ENCODE measurements around the gene GDF2.

Gene GDF2

DNA sequence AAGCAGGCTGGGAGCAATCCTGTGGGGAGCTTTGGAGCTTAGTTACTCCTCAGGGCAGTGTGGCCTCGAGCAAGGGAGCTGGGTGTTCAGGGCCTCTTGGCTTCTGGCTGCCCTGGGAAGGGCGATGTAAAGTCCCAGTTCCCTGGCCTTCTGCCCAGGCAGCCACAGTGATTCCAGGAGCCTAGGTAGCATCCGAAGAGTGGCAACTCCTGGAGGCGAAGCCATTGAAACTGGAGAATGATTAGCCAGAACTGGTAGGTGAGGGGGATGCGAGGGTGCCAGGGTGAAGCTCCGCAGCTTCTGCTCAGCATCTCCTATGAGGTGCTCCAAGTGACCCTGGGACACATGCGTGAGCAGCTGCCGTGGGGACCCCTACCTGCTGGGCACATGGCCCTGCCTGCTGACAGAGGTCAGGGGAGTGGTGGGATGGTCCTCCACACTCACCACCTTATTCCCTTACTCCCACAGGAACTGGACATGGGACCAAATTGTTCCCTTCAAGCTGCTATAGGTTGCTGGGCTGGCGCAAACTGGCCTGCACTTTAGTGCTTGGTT lies 7.8 kb upstream of the GDF2 start:
- no peak for DNase-seq

DNA sequence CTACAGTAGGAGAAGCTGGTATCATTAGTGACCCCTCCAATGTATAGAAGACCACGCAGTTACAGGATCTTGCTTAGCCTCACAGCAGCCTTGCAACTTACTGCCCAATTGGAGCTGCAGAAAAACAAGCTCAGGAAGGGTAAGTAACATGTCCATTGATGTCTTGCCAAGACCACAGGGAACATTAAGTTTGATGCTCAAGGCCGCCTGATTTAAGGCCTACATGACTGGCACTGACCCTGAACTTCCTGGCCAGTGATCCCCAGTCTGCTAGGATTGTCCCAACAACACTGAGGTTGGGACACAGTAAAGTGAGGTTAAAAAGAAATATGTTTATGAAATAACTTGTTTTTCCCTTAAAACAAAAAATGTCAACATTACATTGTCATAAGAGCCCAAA lies 6.8 kb upstream of the GDF2 start:
- no peak for DNase-seq

DNA sequence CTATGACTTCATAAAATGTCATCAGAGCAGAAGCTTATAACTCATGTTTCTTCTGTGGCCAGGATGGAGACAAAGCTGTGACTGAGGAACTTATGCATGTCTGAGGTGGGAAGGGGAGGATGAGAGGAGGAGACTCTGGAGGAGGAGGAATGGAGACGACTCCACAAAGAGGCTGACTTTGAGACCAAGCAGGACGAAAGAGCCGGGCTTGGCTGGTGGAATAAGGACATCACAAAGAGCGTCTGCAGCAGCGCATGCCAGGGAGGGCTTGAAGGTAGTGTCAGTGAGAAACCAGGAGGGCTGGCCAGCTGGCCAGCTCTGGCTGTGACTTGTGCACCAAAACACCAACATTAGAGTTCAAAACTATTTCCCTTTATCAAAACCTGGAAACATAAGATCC lies 6.1 kb upstream of the GDF2 start:
- no peak for DNase-seq

DNA sequence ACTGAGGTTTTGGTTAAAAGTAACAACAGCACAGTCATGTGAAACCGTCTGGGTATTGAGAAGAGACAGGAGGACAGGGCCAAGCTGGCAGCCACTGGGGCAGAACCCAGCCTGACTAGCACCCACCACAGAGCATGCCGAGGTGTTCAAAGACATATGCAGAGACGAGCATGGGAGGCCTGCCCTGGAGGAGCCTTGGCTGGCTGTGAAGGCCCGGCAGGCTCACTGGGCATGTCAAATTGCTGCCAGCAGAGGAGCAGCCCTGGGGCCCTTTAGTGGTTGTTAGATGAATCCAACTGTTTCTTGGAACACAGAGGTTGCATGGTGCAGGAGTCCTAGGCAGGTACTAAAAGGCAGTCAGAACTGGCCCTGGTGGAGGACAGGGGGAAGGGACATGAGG lies 5.0 kb upstream of the GDF2 start:
- DNase-seq, result no peak

DNA sequence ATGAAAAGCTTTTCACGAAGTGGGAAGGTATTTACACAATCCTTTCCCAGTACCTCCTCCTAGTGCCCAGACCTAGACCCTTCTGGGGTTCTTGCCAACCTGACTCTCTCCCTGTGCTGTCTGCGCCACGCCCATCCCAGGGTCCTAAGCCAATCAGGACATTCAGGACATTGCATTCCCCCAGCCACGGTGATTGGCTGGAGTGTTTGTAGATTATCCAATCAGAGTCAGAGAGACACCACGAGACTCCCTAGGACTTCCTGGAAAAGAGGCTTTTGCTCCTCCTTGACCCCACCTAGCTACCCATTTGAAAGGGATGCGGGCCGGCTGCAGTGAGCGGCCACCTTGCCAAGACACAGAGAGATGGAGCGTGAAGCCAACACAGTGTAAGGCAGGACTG lies 3.5 kb upstream of the GDF2 start:
- no peak for DNase-seq

DNA sequence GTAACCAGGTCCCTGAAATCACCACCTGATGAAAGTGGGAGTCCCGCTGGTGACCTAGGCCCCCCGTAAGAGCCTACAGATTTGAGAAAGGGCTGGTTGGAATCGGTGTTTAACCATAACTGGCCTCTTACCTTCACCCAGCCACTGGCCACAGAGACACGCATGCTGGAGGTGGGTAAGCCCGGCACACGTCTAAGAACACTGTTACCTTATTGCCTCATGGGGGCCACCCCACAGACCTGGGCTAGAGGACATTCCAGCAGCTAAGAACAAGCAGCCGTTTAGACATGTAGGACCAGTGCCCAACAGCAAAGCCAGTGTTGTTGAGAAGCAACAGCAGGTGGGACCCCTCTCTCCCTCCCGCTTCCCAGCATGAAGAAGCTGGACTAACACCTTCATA lies 2.5 kb upstream of the GDF2 start:
- DNase-seq, result no peak

DNA sequence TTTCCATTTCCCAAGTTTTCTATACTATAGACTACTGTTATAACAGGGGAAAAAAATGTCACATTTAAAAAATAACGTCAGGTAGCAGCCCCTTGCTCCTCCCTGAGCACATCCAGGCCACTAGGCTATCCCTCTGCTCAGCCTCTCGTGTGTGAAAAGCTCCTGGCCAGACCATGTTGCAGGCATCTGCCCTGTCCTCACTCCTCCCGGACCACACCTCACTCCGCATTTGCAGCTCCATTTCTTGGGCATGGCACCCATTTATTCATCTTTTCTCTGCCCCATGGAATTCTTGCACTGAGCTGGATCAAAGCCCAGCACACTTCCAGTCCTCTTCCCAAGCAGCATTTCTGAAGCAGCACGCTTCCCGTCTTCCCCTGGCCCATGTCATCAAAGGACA lies 1.4 kb upstream of the GDF2 start:
- DNase-seq, result no peak

DNA sequence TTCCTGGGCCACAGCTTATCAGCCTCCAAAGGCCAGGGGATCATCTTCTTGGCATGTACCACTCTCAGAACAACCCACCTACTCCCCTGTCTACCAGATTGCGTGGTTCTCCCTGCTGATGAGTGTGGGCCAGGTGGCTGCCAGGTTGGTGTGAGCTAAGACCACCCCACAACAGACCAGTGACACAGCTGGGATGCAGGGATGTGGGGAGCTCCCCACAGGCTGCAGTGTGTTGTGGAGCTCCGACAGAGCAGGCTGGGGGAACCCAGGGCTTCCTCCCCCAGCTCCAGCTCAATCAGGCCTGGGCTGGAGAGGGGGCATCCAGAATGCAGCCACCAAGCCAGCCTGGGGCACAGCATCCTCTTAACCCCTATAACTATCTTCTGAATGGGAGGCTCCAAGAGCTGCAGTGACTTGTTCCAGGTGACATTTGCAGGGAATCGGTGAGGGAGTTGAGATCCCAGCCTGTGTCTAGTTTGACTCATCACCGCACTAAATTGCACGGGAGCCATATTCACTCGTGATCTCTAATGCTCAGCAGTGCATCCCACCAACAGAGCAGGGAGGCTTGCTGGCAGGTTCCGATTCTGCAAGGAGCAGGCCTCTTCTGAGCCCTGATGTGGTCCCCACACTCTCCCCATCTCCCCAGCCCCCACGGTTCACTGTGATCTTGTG lies 596 bp upstream of the GDF2 start:
- no peak for DNase-seq

DNA sequence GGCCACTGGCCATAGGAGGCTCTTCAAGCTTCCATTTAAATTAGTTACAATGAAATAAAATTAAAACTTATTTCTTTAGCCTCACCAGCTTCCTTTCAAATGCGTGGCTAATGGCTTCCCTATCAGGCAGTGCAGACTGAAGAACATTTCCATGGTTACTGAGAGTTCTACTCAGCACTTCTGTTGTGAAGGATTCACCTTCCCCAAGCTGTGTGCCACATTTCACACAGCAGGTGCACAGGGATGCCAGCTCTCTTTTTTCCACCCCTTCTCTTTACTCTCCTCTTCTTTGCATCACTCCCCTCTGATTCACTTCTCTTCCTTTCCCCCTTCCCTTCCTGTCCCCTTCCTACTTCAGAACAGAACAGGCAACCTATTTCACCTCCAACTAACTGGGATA lies 833 bp downstream of the GDF2 start:
- DNase-seq, result no peak

DNA sequence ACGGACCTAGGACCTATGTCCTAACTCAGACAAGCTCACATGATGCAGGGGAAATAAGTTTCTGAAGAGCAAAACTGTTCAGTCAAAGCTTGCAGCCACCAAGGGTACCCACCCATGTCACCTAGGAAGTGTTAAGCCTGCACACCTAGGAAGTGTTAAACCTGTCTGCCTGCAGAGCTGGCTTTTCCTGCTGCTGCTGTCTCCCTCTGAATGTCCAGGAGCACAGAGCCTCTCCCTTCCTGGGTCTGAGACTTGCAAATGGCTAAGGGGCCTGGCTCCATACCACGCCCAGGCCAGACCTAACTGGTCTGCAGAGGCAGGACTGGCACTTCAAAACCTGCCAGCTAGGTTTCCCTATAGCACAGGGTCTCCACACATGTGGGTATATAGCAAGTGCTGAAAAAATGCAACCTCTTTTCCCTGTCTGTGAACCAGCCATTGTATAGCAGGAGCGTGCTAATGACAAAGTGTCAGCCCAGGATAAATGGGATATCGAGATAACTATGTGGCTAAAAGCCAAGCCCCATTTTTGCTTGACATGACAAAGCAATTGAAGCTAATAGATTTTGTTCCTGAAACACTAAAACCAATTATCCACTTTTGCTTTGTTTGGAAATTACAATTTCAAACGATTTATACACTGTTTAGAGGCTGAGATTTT lies 1.5 kb downstream of the GDF2 start:
- no peak for DNase-seq

DNA sequence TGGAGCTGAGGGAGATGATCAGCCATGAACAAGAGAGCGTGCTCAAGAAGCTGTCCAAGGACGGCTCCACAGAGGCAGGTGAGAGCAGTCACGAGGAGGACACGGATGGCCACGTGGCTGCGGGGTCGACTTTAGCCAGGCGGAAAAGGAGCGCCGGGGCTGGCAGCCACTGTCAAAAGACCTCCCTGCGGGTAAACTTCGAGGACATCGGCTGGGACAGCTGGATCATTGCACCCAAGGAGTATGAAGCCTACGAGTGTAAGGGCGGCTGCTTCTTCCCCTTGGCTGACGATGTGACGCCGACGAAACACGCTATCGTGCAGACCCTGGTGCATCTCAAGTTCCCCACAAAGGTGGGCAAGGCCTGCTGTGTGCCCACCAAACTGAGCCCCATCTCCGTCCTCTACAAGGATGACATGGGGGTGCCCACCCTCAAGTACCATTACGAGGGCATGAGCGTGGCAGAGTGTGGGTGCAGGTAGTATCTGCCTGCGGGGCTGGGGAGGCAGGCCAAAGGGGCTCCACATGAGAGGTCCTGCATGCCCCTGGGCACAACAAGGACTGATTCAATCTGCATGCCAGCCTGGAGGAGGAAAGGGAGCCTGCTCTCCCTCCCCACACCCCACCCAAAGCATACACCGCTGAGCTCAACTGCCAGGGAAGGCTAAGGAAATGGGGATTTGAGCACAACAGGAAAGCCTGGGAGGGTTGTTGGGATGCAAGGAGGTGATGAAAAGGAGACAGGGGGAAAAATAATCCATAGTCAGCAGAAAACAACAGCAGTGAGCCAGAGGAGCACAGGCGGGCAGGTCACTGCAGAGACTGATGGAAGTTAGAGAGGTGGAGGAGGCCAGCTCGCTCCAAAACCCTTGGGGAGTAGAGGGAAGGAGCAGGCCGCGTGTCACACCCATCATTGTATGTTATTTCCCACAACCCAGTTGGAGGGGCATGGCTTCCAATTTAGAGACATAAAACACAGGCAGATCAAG lies 3.3 kb downstream of the GDF2 start:
- DNase-seq, result no peak

DNA sequence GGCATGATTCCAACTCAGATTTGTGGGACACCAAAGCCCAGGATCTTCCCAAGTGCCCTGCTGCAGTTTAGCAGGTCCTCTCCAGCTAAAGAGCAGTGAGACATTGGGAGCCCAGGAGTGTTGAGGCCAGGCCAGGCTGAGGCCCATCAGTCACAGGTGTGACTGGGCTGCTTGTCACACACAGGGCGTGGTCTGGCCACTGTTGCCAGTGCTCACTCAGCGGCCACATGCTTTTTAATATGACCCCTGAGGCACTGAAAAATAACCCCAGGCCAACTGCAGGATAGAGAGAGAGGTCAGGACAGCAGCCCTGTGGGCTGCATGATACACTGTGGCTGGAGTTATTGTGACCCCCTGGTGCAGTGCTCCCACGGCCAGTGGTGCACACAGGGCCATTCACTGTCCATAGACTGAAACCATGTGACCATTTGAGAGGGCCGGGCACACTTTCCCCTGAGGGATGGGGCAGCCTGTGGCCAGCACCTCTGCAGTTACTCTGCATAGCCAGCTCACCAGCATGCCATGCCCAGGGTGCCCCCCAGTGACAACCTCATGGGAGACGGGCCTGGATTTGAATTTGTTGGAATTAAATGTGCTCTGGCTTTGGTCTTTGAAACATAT lies 4.2 kb downstream of the GDF2 start:
- DNase-seq, result no peak

DNA sequence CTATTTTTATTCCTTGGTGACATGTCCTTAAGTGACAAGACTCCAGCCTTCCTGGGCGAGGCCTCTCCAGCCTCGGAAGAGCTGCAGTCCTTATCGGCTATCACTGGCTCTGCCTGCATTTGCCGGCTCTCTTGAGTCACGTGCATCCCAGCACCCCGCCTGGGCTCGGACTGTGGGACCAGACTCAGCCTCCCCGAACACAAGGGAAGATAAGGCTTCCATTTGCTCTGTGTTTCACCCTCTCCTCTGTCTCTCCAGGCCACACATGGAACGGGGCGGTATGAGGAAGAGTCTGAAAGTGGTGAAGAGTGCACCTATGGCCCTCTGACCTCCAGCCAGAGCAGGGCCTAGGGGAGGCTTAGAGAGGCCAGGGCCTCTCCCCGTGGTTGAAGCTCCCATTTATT lies 4.7 kb downstream of the GDF2 start:
- DNase-seq, result no peak

DNA sequence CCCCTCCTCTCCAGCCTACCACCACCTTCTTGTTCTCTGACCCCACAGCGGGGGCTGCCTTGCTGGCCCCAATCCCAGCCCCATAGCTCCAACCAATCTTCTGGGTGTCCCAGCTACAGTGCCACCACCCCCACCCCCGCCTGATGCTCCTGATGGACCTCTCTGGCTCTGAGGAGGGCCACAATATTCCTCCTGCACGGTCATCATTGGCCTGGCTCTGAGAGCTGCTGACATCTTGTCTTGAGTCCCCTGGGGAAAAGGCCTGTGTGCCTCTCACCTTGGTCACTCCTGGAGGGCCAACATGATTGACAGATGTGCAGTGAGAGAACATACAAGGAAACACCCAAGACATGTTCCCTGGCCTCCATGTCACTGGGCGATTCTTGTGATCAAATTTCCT lies 7.6 kb downstream of the GDF2 start:
- no peak for DNase-seq

DNA sequence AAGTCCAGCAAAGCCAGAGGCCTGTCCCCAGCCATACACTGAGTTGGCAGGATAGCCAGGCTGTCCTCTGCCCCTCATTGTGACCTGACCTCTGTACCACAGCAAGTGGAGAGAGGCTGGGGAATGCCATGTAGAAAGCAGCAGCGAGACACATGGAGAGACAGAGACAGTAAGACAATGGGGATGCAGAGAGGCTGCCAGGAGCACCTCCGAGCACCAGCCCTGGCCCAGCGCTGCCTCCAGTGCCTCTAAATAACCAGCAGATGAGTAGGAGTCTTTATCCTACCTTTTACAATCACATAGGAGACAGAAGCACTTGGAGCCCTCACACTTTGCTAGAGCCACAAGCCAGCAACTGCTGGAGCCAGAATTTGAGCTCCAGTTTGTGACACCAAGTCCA lies 8.1 kb downstream of the GDF2 start:
- DNase-seq, result no peak

DNA sequence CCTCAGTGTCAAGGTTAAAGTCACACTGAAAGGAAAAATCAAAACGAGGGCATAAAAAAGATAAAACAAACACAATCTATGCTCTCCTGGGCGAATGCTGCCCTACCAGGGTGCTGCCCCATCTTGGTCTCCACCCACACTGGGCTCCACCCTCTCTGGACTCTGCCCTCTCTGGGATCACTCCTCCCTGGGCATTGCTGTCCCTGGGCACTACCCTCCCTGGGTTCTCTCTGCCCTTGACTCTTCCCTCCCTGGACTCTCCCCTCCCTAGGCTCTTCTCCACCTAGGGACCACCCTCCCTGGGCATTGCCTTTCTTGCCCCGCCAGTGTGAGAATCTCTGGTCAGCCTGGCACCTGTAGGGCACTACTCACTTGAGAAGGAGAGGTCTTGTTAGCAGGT lies 8.6 kb downstream of the GDF2 start:
- no peak for DNase-seq

DNA sequence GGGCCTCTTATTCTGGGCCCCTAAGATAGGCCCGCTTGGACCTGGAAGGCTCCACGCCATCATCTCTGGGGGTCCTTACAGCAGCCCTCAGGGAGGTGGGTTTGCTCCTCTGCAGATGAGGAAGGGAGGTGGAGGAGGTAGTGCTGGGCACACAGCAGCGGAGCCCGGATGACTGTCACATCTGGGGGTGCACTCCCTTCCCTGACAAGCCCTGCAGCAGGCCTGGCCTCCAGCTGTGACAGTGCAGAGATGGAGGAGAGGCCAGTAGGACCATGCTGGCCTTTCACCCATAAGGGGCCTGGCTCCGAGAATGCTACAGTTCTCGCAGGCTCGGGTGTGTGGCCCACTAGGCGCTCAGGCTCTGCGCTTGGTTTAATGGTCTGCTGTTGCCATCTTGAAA lies 9.2 kb downstream of the GDF2 start:
- no peak for DNase-seq

DNA sequence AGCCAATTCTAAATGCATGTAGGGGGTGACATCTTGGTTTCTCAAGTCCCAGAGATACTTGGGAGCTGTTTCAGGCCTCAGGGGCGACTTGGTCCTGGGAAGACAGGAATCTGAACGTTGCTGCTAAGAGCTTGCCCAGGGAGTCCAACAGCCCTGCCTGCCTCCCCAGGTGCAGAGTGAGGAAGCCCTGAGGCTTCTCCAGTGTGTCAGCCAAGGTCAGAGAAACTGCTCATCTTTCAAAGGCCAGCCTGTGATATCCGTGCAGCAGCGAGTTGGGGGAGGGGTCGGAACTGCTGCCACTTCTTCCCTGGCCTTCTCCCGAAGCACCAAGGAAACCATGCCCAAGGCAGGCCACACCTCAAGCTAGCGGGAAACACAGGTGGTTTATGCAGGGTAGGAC lies 9.7 kb downstream of the GDF2 start:
- no peak for DNase-seq

DNA sequence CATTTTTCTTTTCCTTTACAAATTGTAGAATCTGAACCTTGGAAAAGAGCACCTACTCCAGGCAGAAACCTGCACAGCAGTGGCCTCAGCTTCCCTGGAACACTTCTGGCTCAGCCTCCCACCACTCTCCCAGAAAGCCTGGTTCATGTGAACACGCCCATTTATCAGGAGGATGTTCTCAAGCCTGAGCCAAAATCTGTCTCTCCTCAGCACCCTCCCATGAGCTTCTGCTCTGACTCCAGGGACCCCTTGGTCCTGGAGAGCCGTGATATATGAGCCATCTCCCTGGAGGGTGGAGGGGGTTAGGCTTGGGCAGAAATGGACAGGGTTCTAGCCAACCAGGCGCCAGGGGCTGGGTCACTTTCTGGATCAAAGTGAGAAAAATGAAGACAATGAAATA lies 10.1 kb downstream of the GDF2 start:
- DNase-seq, result no peak

DNA sequence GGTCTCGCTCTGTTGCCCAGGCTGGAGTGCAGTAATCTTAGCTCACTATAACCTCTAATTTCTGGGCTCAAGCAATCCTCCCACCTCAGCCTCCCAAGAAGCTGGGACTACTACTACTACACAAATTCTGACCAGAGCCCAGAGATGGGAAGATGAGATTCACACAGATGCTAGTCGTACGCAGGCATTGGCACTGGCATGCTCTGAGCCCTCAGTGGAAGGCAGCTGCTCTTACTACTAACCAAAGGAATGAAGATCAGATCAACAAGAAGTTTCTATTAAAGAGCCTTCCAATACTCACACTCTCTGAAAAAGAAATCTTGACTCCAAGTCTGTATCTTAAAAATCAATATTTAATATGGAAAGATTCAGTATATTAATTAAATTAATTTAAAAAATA lies 10.7 kb downstream of the GDF2 start:
- DNase-seq, result no peak

DNA sequence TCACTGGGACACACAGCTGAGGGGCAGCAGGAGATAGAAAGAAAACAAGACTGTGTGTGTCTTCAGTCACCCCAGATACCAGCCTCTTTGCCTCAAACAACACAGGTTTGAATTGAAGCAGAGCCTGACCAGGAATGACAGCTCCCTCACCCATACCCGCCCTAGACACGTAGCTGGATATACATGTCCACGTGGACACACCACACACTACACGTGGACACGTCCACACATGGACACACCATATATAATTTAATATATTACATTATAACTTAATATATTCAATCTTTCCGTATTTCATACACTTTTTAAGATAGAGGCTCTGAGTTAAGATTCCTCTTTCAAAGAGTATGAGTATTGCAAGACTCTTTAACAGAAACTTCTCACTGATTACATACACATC lies 11.3 kb downstream of the GDF2 start:
- no peak for DNase-seq

DNA sequence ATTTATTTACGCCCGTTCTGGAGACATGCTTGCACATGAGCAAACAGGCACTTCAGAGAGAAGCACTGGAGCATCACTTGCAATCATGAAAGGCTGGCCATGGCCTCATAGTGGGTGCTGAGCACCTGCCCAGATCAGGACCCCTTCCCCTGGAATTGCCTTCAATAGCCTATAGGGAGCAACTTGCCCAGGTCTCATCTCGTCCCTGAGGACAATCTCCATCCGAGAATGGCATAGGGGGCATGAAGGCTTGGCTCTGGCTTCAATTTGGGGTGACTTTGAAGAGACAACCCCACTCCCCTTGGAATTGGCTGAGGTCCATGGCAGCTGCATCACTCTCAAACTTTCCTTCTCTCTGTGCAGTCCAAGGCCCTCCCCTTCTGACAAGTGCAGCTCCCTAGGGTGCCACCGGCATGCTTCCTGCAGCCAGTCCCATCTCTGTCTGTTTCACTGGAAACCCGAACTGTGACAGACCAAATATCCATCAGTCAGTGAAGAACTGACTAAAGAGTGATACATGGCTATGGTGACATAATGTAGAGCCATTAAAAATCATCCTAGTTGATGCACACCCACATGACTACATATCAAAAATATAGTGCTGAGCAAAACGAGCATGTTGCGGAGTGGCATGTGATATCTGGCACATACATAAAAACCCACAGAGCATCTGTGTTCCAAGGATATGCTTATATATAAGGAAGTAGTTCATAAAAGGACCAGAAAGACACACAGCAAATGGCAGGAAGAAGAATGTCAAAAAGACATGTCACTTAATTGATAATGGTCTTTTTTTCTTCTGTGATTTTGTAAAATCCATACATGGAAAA lies 12.4 kb downstream of the GDF2 start:
- DNase-seq, result no peak
